ENCODE measurements around the gene ALG1. TPM values are rescaled to one million over a fixed set of nuclear protein-coding genes. Genes with fewer than 3 reads are reported as not detected.

The ALG1 gene
- total and polyA plus RNA-seq, 10 of the 15 experiments (the other 5 are each of a cell fraction or from before 2014, with no cell fraction given) = 1.5 to 43.2 (median 23.8) TPM

- H4K20me1 ChIP-seq (ENCODE audit: control insufficient read depth, insufficient read depth) = no peaks in the 10 kb centered on the region
- H3K4me2 ChIP-seq (ENCODE audit: control insufficient read depth, insufficient read depth) = peak overlapping the region; percentile 88
- H3K9me3 ChIP-seq (replicated peaks; ENCODE audit: control insufficient read depth, insufficient read depth, low read length) = no peaks in the 10 kb centered on the region
- peak overlapping the region; percentile 52 for H3K27ac ChIP-seq (ENCODE audit: control insufficient read depth, insufficient read depth)
- intact Hi-C loops (cut with micrococcal nuclease; ENCODE audit: unreplicated experiment) (no loop called here), in situ Hi-C loops (cut with MboI) (no loop called here)
- peak overlapping the region; percentile 32; the same call in 1 of the 2 replicates for H3K4me3 ChIP-seq
- POLR2A ChIA-PET = no interaction called here
- RAD21 ChIA-PET (ENCODE audit: unreplicated experiment) = no interaction called here
- DNase-seq (ENCODE audit: low read depth, low spot score) (peak; percentile 41), FAIRE-seq (peak; percentile 82), ATAC-seq (peak; percentile 77)
- H3K79me2 ChIP-seq (ENCODE audit: control insufficient read depth, insufficient read depth, low read length) = no peaks in the 10 kb centered on the region
- H3K9ac ChIP-seq (ENCODE audit: control insufficient read depth, insufficient read depth, low read length) = peak overlapping the region; percentile 12; the same call in 1 of the 2 replicates
- H3K36me3 ChIP-seq (ENCODE audit: control insufficient read depth in 2 of 2, insufficient read depth in 2 of 2, low read length in 1 of 2) = no peaks in the 10 kb centered on the region
- CTCF ChIA-PET = no interaction called here
- peaks cover 25% of the 10 kb centered on the region for H3K4me1 ChIP-seq (ENCODE audit: control insufficient read depth, insufficient read depth, low read length)
- H2AFZ ChIP-seq (ENCODE audit: control insufficient read depth, low read depth, low read length) = no peak overlapping the region
- SMC1A ChIA-PET (ENCODE audit: uncharacterized antibody, unreplicated experiment) = no interaction called here
- no TSS peak for BruUV-seq (replicated peaks)
- H3K27me3 ChIP-seq (replicated peaks in 1 of 2; ENCODE audit: control insufficient read depth in 2 of 2, insufficient read depth in 2 of 2, low read length in 1 of 2) = no peaks in the 10 kb centered on the region
- 5% methylated on average over 12 of the region's 12 CpGs for WGBS (ENCODE audit: insufficient coverage, insufficient replicate concordance, low lambda C conversion rate, missing lambda C conversion rate)
- TF ChIP-seq IRF4 (IDR thresholded peaks at IDR 0.05; ENCODE audit: low read depth, low read length) (peak; percentile 32; the same call in 1 of the 2 replicates), MEF2A (IDR thresholded peaks at IDR 0.05; ENCODE audit: insufficient read depth, low read depth, low read length) (peak; percentile 65; the same call in 1 of the 2 replicates), JUNB (IDR thresholded peaks at IDR 0.05) (0 out of 2 replicates have a peak, but pooled peaks have one; percentile 10), EED (IDR thresholded peaks at IDR 0.05; ENCODE audit: low read depth) (peak; percentile 60), SKIL (IDR thresholded peaks at IDR 0.05; ENCODE audit: low read depth, poor library complexity, severe bottlenecking) (peak; percentile 67), NR2F1 (conservative IDR thresholded peaks at IDR 0.05) (peak; percentile 69), ATF2 (IDR thresholded peaks at IDR 0.05; ENCODE audit: low read length) (peak; percentile 65; the same call in 1 of the 2 replicates), CBX3 (IDR thresholded peaks at IDR 0.05; ENCODE audit: borderline replicate concordance, low read depth) (no peak), ZNF384 (IDR thresholded peaks at IDR 0.05; ENCODE audit: borderline replicate concordance, low read depth, low read length) (0 out of 2 replicates have a peak, but pooled peaks have one; percentile 31), CREM (IDR thresholded peaks at IDR 0.05; ENCODE audit: low read depth) (peak; percentile 12; the same call in 1 of the 2 replicates), RELB (IDR thresholded peaks at IDR 0.05; ENCODE audit: low read depth) (peak; percentile 44; the same call in 1 of the 2 replicates), RUNX3 (IDR thresholded peaks at IDR 0.05; ENCODE audit: low read length) (peak; percentile 77), IKZF2 (IDR thresholded peaks at IDR 0.05) (peak; percentile 40 to 50; a peak in 3 of 4 replicates), BCLAF1 (IDR thresholded peaks at IDR 0.05) (no peak), RELA (IDR thresholded peaks at IDR 0.05; ENCODE audit: borderline replicate concordance, partially characterized antibody) (no peak)
Observed at GRCh38 chr16:5041600-5042133, 30.0 kb upstream of the ALG1 start.

Data from GM12878 (cell line).